HL-60 (cell line): ENCODE data around the gene LYVE1.

Source experiments
- DNase-seq, 2 experiments: peaks; one replicate each; pipeline ENCODE4 v3.0.0-alpha.2; 2010 to 2020; ENCODE audit warnings: low read depth in 1 of 2, low spot score in 1 of 2
- H3K27ac ChIP-seq: fragments of 250-450 bp; sonication (Bioruptor Pico); replicated peaks from 2 replicates; pipeline ENCODE4 v1.5.1; 2020; ENCODE audit warnings: mild to moderate bottlenecking, moderate library complexity
- H3K27me3 ChIP-seq: fragments of 250-450 bp; sonication (Bioruptor Pico); 2 replicates; pipeline ENCODE4 v1.5.1; 2021; ENCODE audit warnings: mild to moderate bottlenecking, moderate library complexity; ENCODE audit not compliant: insufficient read depth, poor library complexity, severe bottlenecking
- H3K4me3 ChIP-seq: replicated peaks from 2 replicates; pipeline ENCODE4 v1.5.1; 2011; ENCODE audit warnings: mild to moderate bottlenecking, control low read depth, low read length; ENCODE audit not compliant: insufficient read depth
- GABPA ChIP-seq: IDR thresholded peaks from 2 replicates; pipeline ENCODE4 v1.6.1; 2012; ENCODE audit warnings: low read depth
- POLR2AphosphoS5 ChIP-seq: IDR thresholded peaks from 2 replicates; pipeline ENCODE4 v1.6.1; 2012; ENCODE audit warnings: low read depth
- SPI1 ChIP-seq: IDR thresholded peaks from 2 replicates; pipeline ENCODE4 v1.6.1; 2012; ENCODE audit warnings: low read depth, mild to moderate bottlenecking, borderline replicate concordance
- TF ChIP-seq, protein P1 (sequence below): IDR thresholded peaks from one replicate; pipeline ENCODE4 v1.5.1; 2011; ENCODE audit warnings: low read length, control low read depth, inconsistent platforms; ENCODE audit not compliant: insufficient read depth
- TF ChIP-seq, protein P2 (sequence below): IDR thresholded peaks from 2 replicates; pipeline ENCODE4 v1.6.1; 2012; ENCODE audit warnings: low read depth; ENCODE audit not compliant: insufficient replicate concordance

LYVE1 gene

DNA sequence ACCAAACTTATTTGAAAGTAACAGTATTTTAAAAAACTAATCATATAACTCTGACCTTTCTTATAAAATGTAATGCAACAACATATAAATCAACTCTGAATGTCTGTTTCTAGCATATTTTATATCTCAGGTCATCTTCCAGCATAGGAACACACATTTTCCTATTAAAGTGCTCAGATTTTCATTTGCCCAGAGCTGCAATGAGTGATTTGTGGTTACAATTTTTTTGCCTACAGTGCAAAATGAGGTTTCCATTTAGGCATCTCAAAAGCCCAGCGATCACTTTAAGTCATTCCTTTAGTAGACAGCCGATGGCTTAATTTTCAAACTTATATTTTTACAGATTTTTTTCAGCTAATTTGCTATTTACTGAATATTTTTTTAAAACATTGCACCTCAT is 1.0 kb downstream of the LYVE1 start:
- Histone ChIP-seq H3K4me3 (no peak overlapping the region), H3K27ac (no peak overlapping the region), H3K27me3 (no peaks in the 10 kb centered on the region)
- TF ChIP-seq, protein P1, sequence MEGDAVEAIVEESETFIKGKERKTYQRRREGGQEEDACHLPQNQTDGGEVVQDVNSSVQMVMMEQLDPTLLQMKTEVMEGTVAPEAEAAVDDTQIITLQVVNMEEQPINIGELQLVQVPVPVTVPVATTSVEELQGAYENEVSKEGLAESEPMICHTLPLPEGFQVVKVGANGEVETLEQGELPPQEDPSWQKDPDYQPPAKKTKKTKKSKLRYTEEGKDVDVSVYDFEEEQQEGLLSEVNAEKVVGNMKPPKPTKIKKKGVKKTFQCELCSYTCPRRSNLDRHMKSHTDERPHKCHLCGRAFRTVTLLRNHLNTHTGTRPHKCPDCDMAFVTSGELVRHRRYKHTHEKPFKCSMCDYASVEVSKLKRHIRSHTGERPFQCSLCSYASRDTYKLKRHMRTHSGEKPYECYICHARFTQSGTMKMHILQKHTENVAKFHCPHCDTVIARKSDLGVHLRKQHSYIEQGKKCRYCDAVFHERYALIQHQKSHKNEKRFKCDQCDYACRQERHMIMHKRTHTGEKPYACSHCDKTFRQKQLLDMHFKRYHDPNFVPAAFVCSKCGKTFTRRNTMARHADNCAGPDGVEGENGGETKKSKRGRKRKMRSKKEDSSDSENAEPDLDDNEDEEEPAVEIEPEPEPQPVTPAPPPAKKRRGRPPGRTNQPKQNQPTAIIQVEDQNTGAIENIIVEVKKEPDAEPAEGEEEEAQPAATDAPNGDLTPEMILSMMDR, result no peak
- TF ChIP-seq POLR2AphosphoS5 (no peak), SPI1 (no peak), GABPA (no peak)
- TF ChIP-seq, protein P2, sequence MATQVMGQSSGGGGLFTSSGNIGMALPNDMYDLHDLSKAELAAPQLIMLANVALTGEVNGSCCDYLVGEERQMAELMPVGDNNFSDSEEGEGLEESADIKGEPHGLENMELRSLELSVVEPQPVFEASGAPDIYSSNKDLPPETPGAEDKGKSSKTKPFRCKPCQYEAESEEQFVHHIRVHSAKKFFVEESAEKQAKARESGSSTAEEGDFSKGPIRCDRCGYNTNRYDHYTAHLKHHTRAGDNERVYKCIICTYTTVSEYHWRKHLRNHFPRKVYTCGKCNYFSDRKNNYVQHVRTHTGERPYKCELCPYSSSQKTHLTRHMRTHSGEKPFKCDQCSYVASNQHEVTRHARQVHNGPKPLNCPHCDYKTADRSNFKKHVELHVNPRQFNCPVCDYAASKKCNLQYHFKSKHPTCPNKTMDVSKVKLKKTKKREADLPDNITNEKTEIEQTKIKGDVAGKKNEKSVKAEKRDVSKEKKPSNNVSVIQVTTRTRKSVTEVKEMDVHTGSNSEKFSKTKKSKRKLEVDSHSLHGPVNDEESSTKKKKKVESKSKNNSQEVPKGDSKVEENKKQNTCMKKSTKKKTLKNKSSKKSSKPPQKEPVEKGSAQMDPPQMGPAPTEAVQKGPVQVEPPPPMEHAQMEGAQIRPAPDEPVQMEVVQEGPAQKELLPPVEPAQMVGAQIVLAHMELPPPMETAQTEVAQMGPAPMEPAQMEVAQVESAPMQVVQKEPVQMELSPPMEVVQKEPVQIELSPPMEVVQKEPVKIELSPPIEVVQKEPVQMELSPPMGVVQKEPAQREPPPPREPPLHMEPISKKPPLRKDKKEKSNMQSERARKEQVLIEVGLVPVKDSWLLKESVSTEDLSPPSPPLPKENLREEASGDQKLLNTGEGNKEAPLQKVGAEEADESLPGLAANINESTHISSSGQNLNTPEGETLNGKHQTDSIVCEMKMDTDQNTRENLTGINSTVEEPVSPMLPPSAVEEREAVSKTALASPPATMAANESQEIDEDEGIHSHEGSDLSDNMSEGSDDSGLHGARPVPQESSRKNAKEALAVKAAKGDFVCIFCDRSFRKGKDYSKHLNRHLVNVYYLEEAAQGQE, result no peak
- DNase-seq, result no peak

DNA sequence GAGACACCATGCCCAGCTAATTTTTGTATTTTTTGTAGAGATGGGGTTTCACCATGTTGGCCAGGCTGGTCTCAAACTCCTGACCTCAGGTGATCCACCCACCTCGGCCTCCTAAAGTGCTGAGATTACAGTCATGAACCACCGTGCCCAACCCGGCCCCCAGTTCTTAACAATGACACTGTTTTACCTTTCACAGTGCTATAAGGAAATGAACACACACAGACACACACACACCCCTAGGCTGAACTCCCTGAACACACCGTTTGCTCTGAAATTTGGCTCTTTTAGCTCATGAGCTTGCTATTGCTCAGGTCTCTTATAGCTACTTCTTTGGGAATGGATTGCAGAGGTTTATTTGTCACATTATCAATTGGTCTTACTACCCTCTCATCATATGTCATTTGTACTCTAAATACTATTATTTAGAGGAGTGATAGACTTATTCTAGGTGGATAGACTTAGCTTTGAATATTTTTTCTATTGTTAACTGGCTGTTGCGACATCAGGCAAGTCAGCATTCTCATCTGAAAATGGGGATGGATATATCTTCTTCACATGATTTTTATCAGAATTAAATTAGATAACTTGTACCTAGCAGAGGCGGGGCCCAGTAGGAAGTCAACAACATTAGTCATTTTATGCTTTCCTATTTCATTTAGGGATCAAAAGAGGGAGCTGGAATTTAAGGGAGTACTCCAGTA is 2.1 kb downstream of the LYVE1 start:
- TF ChIP-seq POLR2AphosphoS5 (no peak), GABPA (no peak), SPI1 (no peak)
- TF ChIP-seq, protein P2, result no peak
- TF ChIP-seq, protein P1, result no peak
- no peak overlapping the region for H3K27ac ChIP-seq
- H3K4me3 ChIP-seq, result no peak overlapping the region
- H3K27me3 ChIP-seq, result no peaks in the 10 kb centered on the region
- DNase-seq, result no peak

DNA sequence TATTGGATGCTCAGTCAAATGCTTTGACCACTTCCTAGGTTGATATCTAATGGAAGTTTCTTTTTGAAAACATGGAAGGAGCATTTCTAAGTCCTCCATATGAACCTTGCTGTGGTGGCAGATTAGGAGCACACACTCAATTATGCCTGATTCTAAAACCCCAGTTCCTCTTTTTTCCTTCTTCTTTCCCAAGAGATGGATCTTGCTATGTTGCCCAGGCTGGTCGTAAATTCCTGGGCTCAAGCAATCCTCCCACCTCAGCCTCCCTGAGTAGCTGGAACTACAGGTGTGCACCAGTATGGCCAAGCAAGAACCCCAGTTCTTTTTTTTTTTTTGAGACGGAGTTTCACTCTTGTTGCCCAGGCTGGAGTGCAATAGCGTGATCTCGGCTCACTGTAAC is 3.0 kb downstream of the LYVE1 start:
- Histone ChIP-seq H3K4me3 (no peak overlapping the region), H3K27me3 (no peaks in the 10 kb centered on the region), H3K27ac (no peak overlapping the region)
- TF ChIP-seq SPI1, result peak; percentile 85
- no peak for TF ChIP-seq GABPA
- DNase-seq, result no peak

DNA sequence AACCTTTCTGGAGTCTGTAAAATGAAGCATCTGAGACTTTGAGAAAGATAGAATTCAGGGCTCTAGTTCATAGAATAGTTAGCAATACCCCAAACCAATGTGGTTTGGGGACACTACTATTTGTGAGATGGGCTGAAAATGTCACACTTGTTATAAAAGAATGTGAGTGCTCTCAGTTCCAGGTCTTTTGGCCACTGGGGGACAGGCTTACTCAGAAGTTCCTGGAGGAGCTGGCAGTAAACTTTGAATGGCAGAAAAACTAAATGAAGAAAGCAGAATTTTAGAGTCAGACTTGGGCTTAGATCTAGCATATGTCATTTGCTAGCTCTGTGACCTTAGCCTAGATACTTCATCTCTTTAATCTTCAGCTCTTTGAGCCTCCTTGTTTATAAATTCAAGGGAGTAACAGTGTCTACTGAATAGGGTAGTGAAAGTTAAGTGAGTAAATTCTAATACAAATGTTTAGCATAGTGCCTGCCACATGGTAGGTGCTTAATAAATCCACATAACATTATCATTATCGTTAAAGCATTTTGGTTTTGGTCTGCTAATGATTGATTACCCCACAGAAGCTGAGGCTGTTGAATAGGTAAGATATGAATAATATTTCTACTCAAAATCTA is 3.7 kb downstream of the LYVE1 start:
- no peaks in the 10 kb centered on the region for H3K27me3 ChIP-seq
- no peak for TF ChIP-seq POLR2AphosphoS5
- TF ChIP-seq, protein P1, result peak; percentile 14
- H3K27ac ChIP-seq, result no peak overlapping the region
- H3K4me3 ChIP-seq, result no peak overlapping the region
- peak in 1 of 2 experiments; percentile 31 for DNase-seq
